HepG2 (cell line): ENCODE data around the gene ICAM2. TPM values are rescaled to one million over a fixed set of nuclear protein-coding genes. Genes with fewer than 3 reads are reported as not detected.

Experiments
- AGO1 ChIP-seq: fragments of 200-400 bp; formaldehyde crosslinking; IDR thresholded peaks from 2 replicates; pipeline ENCODE4 v1.6.1; 2017; ENCODE audit warnings: mild to moderate bottlenecking, low read depth, low read length, moderate library complexity; ENCODE audit not compliant: poor library complexity, severe bottlenecking
- AHR ChIP-seq: IDR thresholded peaks from 2 replicates; pipeline ENCODE4 v1.6.1; 2018; ENCODE audit warnings: missing genetic modification reagents, missing compliant biosample characterization
- CBX1 ChIP-seq: IDR thresholded peaks from one replicate; pipeline ENCODE4 v1.6.1; 2016; ENCODE audit warnings: antibody characterized with exemption, low read depth
- DPF2 ChIP-seq: sonication (generic); formaldehyde crosslinking; IDR thresholded peaks from 2 replicates; pipeline ENCODE4 v1.4.0; 2020; ENCODE audit warnings: mild to moderate bottlenecking, low read depth, missing genetic modification reagents, borderline replicate concordance
- ELF1 ChIP-seq: sonication (generic); formaldehyde crosslinking; IDR thresholded peaks from 2 replicates; pipeline ENCODE4 v1.4.0; 2020; ENCODE audit warnings: missing genetic modification reagents
- EZH2 ChIP-seq: conservative IDR thresholded peaks from 2 replicates; pipeline ENCODE4 v1.6.1; 2012; ENCODE audit warnings: mild to moderate bottlenecking, low read depth, low read length, moderate library complexity
- FOXK1 ChIP-seq: sonication (generic); formaldehyde crosslinking; IDR thresholded peaks from 2 replicates; pipeline ENCODE4 v1.4.0; 2020; ENCODE audit warnings: low read depth, missing genetic modification reagents, borderline replicate concordance
- HNF4G ChIP-seq, 2 experiments: sonication (generic) in 1 of 2; formaldehyde crosslinking in 1 of 2; IDR thresholded peaks; 2 replicates each; pipeline versions ENCODE4 v1.4.0 to v1.6.1; 2011 to 2020; ENCODE audit warnings: borderline replicate concordance in 2 of 2, low read depth in 2 of 2, mild to moderate bottlenecking in 2 of 2, low read length in 1 of 2, missing genetic modification reagents in 1 of 2, moderate library complexity in 1 of 2
- HNRNPUL1 ChIP-seq: fragments of 200-400 bp; formaldehyde crosslinking; IDR thresholded peaks from 2 replicates; pipeline ENCODE4 v1.6.1; 2017; ENCODE audit warnings: low read depth, mild to moderate bottlenecking, low read length, moderate library complexity
- HOXA7 ChIP-seq: sonication (generic); formaldehyde crosslinking; IDR thresholded peaks from 2 replicates; pipeline ENCODE4 v1.8.1; 2022; ENCODE audit warnings: mild to moderate bottlenecking, missing genetic modification reagents, moderate library complexity
- IKZF1 ChIP-seq: fragments of 450-650 bp; IDR thresholded peaks from 2 replicates; pipeline ENCODE4 v1.7.1; 2016
- JARID2 ChIP-seq: sonication (generic); formaldehyde crosslinking; IDR thresholded peaks from 2 replicates; pipeline ENCODE4 v1.8.1; 2023; ENCODE audit warnings: missing genetic modification reagents, inconsistent platforms; ENCODE audit not compliant: insufficient replicate concordance
- SRSF4 ChIP-seq: fragments of 200-400 bp; formaldehyde crosslinking; IDR thresholded peaks from one replicate; pipeline ENCODE4 v1.6.1; 2018; ENCODE audit warnings: mild to moderate bottlenecking, low read depth, low read length, moderate library complexity; ENCODE audit not compliant: poor library complexity, severe bottlenecking
- TAF1 ChIP-seq: sonication (generic); formaldehyde crosslinking; IDR thresholded peaks from 2 replicates; pipeline ENCODE4 v1.4.0; 2020; ENCODE audit warnings: missing genetic modification reagents
- ZFP36L1 ChIP-seq: sonication (generic); formaldehyde crosslinking; IDR thresholded peaks from 2 replicates; pipeline ENCODE4 v1.8.0; 2022; ENCODE audit warnings: mild to moderate bottlenecking, missing genetic modification reagents, moderate library complexity
- ZNF101 ChIP-seq: sonication (generic); formaldehyde crosslinking; IDR thresholded peaks from 2 replicates; pipeline ENCODE4 v1.4.0; 2020; ENCODE audit warnings: mild to moderate bottlenecking, low read depth, missing genetic modification reagents, borderline replicate concordance
- ZNF12 ChIP-seq: sonication (generic); formaldehyde crosslinking; IDR thresholded peaks from 2 replicates; pipeline ENCODE4 v1.5.0; 2020; ENCODE audit warnings: missing genetic modification reagents
- ZNF30 ChIP-seq: sonication (generic); formaldehyde crosslinking; IDR thresholded peaks from 2 replicates; pipeline ENCODE4 v1.5.0; 2020; ENCODE audit warnings: mild to moderate bottlenecking, missing genetic modification reagents
- ZNF333 ChIP-seq: sonication (generic); formaldehyde crosslinking; IDR thresholded peaks from 2 replicates; pipeline ENCODE4 v1.4.0; 2020; ENCODE audit warnings: mild to moderate bottlenecking, missing genetic modification reagents, borderline replicate concordance
- ZNF337 ChIP-seq: sonication (generic); formaldehyde crosslinking; IDR thresholded peaks from 2 replicates; pipeline ENCODE4 v1.5.1; 2020; ENCODE audit warnings: missing genetic modification reagents, low read depth, mild to moderate bottlenecking, borderline replicate concordance
- ZNF572 ChIP-seq: sonication (generic); formaldehyde crosslinking; IDR thresholded peaks from 2 replicates; pipeline ENCODE4 v1.5.1; 2020; ENCODE audit warnings: mild to moderate bottlenecking, missing genetic modification reagents
- ZNF605 ChIP-seq: sonication (generic); formaldehyde crosslinking; IDR thresholded peaks from 2 replicates; pipeline ENCODE4 v1.8.0; 2022; ENCODE audit warnings: mild to moderate bottlenecking, missing genetic modification reagents
- ZNF616 ChIP-seq: sonication (generic); formaldehyde crosslinking; IDR thresholded peaks from 2 replicates; pipeline ENCODE4 v1.5.0; 2020; ENCODE audit warnings: low read depth, mild to moderate bottlenecking, missing genetic modification reagents
- polyA plus RNA-seq, 8 experiments: library from polyadenylated mRNA; depleted of rRNA in 3 of 8; stranded (reverse) in 7 of 8; unstranded in 1 of 8; fragments of >200 nt; fragmentation: Illumina TruSeq in 4 of 8; extraction: Trizol in 4 of 8; gene quantifications; 2 replicates each; pipeline versions ENCODE4 v1.2.1 to v1.2.3, GENCODE V29; 2011 to 2016; ENCODE audit warnings: low read depth in 4 of 8, missing spikeins in 1 of 8, mixed read lengths in 1 of 8; ENCODE audit not compliant: insufficient read depth in 1 of 8
- total RNA-seq, 5 experiments: library from RNA; depleted of rRNA; stranded (reverse); fragments of >200 nt; fragmentation: Illumina TruSeq; extraction: Trizol; gene quantifications; 2 replicates each; pipeline ENCODE4 v1.2.3, GENCODE V29; 2016; ENCODE audit warnings: low read depth in 1 of 5
- TF ChIP-seq, protein P1 (sequence below): sonication (generic); formaldehyde crosslinking; IDR thresholded peaks from 2 replicates; pipeline ENCODE4 v1.4.0; 2020; ENCODE audit warnings: missing genetic modification reagents, borderline replicate concordance
- TF ChIP-seq, protein P2 (sequence below): IDR thresholded peaks from 2 replicates; pipeline ENCODE4 v1.4.0; 2020; ENCODE audit warnings: mild to moderate bottlenecking, missing genetic modification reagents
- TF ChIP-seq, protein P3 (sequence below): fragments of 450-650 bp; IDR thresholded peaks from 2 replicates; pipeline ENCODE4 v1.6.1; 2017

The ICAM2 gene
- total and polyA plus RNA-seq, 2 of the 13 experiments (the other 11 are each of a cell fraction or from before 2014, with no cell fraction given): 10.9 to 20.8 TPM

DNA sequence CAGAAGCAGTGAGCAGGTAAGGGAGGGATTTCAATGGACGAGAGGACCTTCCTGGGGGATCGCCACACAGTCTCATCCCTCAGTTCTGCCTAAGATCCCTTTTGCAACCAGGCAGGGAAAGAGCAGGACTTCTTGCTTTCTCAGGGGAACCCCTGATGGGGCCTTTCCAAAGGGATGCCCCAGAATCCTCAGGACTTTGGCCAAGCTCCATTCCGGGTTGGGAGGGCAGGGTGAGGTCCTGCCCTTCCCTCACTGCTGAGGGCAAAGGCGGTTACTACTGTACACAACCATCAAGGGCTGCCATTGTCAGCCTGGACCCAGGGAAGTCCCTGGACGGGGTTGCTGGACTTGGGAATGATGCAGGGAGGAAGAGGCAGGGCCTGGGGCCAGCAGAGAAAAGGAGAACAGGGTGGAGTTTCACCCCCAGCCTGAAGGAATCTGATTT lies 12.6 kb downstream of the ICAM2 start (continued):
- TF ChIP-seq, protein P1, sequence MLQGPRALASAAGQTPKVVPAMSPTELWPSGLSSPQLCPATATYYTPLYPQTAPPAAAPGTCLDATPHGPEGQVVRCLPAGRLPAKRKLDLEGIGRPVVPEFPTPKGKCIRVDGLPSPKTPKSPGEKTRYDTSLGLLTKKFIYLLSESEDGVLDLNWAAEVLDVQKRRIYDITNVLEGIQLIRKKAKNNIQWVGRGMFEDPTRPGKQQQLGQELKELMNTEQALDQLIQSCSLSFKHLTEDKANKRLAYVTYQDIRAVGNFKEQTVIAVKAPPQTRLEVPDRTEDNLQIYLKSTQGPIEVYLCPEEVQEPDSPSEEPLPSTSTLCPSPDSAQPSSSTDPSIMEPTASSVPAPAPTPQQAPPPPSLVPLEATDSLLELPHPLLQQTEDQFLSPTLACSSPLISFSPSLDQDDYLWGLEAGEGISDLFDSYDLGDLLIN (CRISPR knock-in tag): no peak
- TF ChIP-seq ZNF337 (CRISPR knock-in tag) (no peak), IKZF1 (no peak), ZNF101 (CRISPR knock-in tag) (no peak), ZNF616 (no peak), ZNF572 (CRISPR knock-in tag) (no peak), FOXK1 (CRISPR knock-in tag) (no peak), AGO1 (no peak), ELF1 (CRISPR knock-in tag) (no peak; the same call in 1 of the 2 replicates), JARID2 (CRISPR knock-in tag) (no peak), AHR (CRISPR knock-in tag) (no peak), ZNF30 (CRISPR knock-in tag) (no peak), ZNF605 (0 out of 2 replicates have a peak, but pooled peaks have one; percentile 16), ZFP36L1 (CRISPR knock-in tag) (no peak), SRSF4 (no peak), HNRNPUL1 (no peak), HNF4G (IDR thresholded peaks at IDR 0.05; ENCODE audit: borderline replicate concordance, low read depth, low read length) (peak; percentile 84), HNF4G (CRISPR knock-in tag; IDR thresholded peaks at IDR 0.05; ENCODE audit: borderline replicate concordance, low read depth) (peak; percentile 24; the same call in 1 of the 2 replicates), ZNF333 (CRISPR knock-in tag) (no peak), HOXA7 (no peak), TAF1 (CRISPR knock-in tag) (no peak), CBX1 (no peak), DPF2 (CRISPR knock-in tag) (peak; percentile 70; the same call in 1 of the 2 replicates), EZH2 (no peak), ZNF12 (CRISPR knock-in tag) (no peak)
- TF ChIP-seq, protein P2, sequence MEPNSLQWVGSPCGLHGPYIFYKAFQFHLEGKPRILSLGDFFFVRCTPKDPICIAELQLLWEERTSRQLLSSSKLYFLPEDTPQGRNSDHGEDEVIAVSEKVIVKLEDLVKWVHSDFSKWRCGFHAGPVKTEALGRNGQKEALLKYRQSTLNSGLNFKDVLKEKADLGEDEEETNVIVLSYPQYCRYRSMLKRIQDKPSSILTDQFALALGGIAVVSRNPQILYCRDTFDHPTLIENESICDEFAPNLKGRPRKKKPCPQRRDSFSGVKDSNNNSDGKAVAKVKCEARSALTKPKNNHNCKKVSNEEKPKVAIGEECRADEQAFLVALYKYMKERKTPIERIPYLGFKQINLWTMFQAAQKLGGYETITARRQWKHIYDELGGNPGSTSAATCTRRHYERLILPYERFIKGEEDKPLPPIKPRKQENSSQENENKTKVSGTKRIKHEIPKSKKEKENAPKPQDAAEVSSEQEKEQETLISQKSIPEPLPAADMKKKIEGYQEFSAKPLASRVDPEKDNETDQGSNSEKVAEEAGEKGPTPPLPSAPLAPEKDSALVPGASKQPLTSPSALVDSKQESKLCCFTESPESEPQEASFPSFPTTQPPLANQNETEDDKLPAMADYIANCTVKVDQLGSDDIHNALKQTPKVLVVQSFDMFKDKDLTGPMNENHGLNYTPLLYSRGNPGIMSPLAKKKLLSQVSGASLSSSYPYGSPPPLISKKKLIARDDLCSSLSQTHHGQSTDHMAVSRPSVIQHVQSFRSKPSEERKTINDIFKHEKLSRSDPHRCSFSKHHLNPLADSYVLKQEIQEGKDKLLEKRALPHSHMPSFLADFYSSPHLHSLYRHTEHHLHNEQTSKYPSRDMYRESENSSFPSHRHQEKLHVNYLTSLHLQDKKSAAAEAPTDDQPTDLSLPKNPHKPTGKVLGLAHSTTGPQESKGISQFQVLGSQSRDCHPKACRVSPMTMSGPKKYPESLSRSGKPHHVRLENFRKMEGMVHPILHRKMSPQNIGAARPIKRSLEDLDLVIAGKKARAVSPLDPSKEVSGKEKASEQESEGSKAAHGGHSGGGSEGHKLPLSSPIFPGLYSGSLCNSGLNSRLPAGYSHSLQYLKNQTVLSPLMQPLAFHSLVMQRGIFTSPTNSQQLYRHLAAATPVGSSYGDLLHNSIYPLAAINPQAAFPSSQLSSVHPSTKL: no peak
- TF ChIP-seq, protein P3, sequence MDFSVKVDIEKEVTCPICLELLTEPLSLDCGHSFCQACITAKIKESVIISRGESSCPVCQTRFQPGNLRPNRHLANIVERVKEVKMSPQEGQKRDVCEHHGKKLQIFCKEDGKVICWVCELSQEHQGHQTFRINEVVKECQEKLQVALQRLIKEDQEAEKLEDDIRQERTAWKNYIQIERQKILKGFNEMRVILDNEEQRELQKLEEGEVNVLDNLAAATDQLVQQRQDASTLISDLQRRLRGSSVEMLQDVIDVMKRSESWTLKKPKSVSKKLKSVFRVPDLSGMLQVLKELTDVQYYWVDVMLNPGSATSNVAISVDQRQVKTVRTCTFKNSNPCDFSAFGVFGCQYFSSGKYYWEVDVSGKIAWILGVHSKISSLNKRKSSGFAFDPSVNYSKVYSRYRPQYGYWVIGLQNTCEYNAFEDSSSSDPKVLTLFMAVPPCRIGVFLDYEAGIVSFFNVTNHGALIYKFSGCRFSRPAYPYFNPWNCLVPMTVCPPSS: no peak
